Bronchial epithelial cell (primary cell): ENCODE results near the gene ARPC5. TPM values are rescaled to one million over a fixed set of nuclear protein-coding genes. Genes with fewer than 3 reads are reported as not detected.

ENCODE experiments used
- DNase-seq: peaks from one replicate; pipeline ENCODE4 v3.0.0-alpha.2; 2010; ENCODE audit warnings: low read depth
- FAIRE-seq: peaks from 2 replicates; lab custom pipeline; 2011; peaks lifted over from hg19 to GRCh38; lab: Jason Lieb, UNC
- H3K27me3 ChIP-seq: 2 replicates; pipeline ENCODE4 v1.5.1; 2011; ENCODE audit warnings: low read length; ENCODE audit not compliant: control insufficient read depth, insufficient read depth
- H3K36me3 ChIP-seq: 2 replicates; pipeline ENCODE4 v1.5.1; 2011; ENCODE audit warnings: low read length; ENCODE audit not compliant: control insufficient read depth, insufficient read depth
- H3K4me3 ChIP-seq: 2 replicates; pipeline ENCODE4 v1.5.1; 2011; ENCODE audit warnings: mild to moderate bottlenecking, low read depth, low read length, control low read depth
- CTCF ChIP-seq: IDR thresholded peaks from 2 replicates; pipeline ENCODE4 v1.5.1; 2011; ENCODE audit warnings: mild to moderate bottlenecking, moderate library complexity, low read length, control low read depth, inconsistent platforms; ENCODE audit not compliant: insufficient read depth, severe bottlenecking
- total RNA-seq: library from RNA; depleted of rRNA; stranded (reverse); fragments of >200 nt; gene quantifications from 2 replicates; pipeline ENCODE4 v1.2.1, GENCODE V29; 2014

The ARPC5 gene
- total RNA-seq, 1 donor from 2014 or later, result 95.3 TPM

DNA sequence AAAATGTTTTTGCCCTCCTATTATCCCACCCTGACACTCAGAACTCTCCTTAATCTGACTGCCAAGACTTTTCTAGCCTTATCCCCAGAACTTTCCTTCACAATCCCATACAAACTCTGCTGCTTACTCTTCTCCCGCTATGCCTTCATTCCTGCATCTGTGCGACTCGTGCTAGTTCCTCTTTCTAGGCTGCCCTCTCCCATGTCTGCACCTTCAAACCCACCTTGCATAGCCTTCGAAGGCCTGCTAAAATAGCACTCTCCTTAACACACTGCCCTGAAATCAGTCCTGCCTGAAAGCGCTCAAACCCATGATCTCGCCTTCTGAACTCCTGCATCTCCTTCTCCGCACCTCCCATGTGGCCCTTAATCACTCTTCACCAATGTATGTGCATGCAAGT, 42.9 kb downstream of the ARPC5 start:
- H3K27me3 ChIP-seq, result no peaks in the 10 kb centered on the region
- FAIRE-seq (no peak), DNase-seq (no peak)
- no peaks in the 10 kb centered on the region for H3K36me3 ChIP-seq
- H3K4me3 ChIP-seq, result no peak overlapping the region
- TF ChIP-seq CTCF, result no peak

DNA sequence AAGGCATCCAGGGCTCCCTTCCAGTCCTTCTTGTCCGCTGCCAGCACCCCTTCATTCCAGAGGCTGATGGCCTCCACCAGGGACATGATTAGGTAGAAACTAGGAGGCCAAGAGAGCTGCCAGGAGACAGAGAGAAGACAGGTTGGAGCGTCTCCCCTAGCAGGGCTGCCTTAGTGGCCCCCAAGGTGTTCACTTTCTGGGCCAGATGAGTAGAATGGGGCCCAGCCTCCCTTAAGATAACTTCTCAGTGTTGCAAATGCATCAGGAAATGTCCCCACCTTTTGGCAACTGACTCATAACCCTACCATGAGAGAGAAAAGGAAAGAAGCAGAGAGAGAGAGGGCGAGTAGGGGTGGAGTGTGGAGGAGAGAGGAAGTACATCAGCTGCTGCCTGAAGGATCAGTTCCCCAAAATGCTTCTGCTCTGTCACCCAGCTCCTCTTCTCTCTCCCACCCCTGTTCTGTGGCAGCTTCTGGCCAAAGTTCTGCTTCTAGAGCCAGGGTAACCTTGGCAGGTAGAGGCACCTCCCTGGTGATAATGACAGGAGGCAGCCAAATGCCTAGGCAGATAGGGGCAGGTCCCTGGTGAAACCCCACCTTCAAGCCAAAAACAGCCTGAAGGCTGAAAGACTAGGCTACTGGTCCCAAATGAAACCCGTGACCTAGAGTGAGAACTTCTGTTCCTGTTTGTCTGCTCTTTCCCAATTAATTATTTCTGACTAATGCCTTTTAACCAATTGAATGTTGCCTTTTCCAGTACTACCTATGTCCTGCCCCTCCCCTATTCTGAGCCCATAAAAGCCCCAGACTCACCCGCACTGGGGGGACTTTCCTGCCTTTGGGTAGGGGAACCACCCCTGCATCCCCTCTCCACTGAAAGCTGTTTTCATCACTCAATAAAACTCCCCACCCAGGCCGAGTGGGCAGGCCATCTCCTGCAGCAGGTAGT, 45.1 kb downstream of the ARPC5 start, which contains the start of gene NCF2:
Gene NCF2 (minus strand): TSS at position 216 of the 948 bp plus-strand sequence. CDS start 130 bp downstream, at position 86.
- Histone ChIP-seq H3K27me3 (no peaks in the 10 kb centered on the region), H3K4me3 (no peak within 1 kb of the TSS), H3K36me3 (no peaks in the 10 kb centered on the region)
- FAIRE-seq, result no peak
- TF ChIP-seq CTCF, result no peak
- peak; percentile 82 for DNase-seq

GRCh38 chr1:183589874-183590243, 45.7 kb downstream of the ARPC5 start:
- Histone ChIP-seq H3K27me3 (no peaks in the 10 kb centered on the region), H3K4me3 (no peak overlapping the region), H3K36me3 (no peaks in the 10 kb centered on the region)
- no peak for FAIRE-seq
- DNase-seq, result no peak
- no peak for TF ChIP-seq CTCF

DNA sequence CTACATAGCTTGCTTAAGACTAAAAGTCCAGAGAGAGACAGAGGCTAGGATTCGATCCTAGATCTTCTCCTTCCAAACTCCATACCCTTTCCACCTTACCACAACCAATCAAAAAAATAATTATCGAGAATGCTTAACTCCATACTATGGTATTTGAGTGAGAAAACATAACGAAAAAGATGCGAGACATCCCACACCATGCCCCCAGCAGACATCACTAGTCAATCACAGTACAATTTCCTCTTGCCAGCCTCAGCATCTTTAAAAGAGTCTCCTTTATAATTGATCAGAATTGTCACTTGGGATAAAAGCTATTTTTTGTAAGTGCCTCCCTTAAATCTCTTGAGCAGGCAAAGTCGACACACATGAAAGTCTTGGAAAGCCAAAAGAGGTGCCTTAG, 46.2 kb downstream of the ARPC5 start:
- H3K27me3 ChIP-seq, result no peaks in the 10 kb centered on the region
- H3K36me3 ChIP-seq, result no peaks in the 10 kb centered on the region
- DNase-seq, result no peak
- no peak for TF ChIP-seq CTCF
- no peak for FAIRE-seq
- no peak overlapping the region for H3K4me3 ChIP-seq

GRCh38 chr1:183588827-183589226, 46.8 kb downstream of the ARPC5 start:
- Histone ChIP-seq H3K36me3 (no peaks in the 10 kb centered on the region), H3K4me3 (no peak overlapping the region), H3K27me3 (no peaks in the 10 kb centered on the region)
- TF ChIP-seq CTCF, result no peak
- FAIRE-seq (no peak), DNase-seq (no peak)

- DNase-seq (no peak), FAIRE-seq (no peak)
- Histone ChIP-seq H3K27me3 (no peaks in the 10 kb centered on the region), H3K36me3 (no peaks in the 10 kb centered on the region), H3K4me3 (no peak overlapping the region)
- TF ChIP-seq CTCF, result no peak
Observed at GRCh38 chr1:183586926-183587325, 48.7 kb downstream of the ARPC5 start.
